IMR-90 (cell line): ENCODE measurements around the gene B4GALNT3. TPM values are rescaled to one million over a fixed set of nuclear protein-coding genes. Genes with fewer than 3 reads are reported as not detected.

Experiments used
- ATAC-seq: fragments of 200-7000 bp; cut with Tn5 transposase; 2 replicates; pipeline ENCODE4 v1.9.1; 2020; ENCODE audit warnings: low read depth, mild to moderate bottlenecking, moderate library complexity
- BruUV-seq: library from RNA; stranded (reverse); fragments of 400-500 nt; replicated peaks from 2 replicates; lab custom pipeline; 2021; lab: Mats Ljungman, UMichigan
- CTCF ChIA-PET: fragments of 300-600 bp; formaldehyde crosslinking; extraction: SDS; loops from one replicate; lab custom pipeline; 2021; ENCODE audit warnings: antibody characterized with exemption; lab: Yijun Ruan, JAX
- POLR2A ChIA-PET: fragments of 300-600 bp; sonication (Branson Sonifier 250); formaldehyde crosslinking; loops from one replicate; lab custom pipeline; 2022; ENCODE audit warnings: antibody characterized with exemption; ENCODE audit not compliant: unreplicated experiment; lab: Charles Lee
- DNase-seq: peaks from one replicate; pipeline ENCODE4 v3.0.0; 2013
- H2AFZ ChIP-seq: replicated peaks from 2 replicates; pipeline ENCODE3; 2013; ENCODE audit warnings: low read length, mild to moderate bottlenecking; ENCODE audit not compliant: poor library complexity
- H2AK5ac ChIP-seq: 2 replicates; pipeline ENCODE4 v1.6.1; 2013; ENCODE audit warnings: low read depth, low read length, inconsistent platforms
- H2AK9ac ChIP-seq: replicated peaks from 2 replicates; pipeline ENCODE3; 2013; ENCODE audit warnings: mild to moderate bottlenecking, low read depth, low read length, moderate library complexity; ENCODE audit not compliant: poor library complexity
- H2BK120ac ChIP-seq: 2 replicates; pipeline ENCODE4 v1.6.1; 2013; ENCODE audit warnings: low read depth, low read length, inconsistent platforms
- H2BK15ac ChIP-seq: 3 replicates; pipeline ENCODE4 v1.6.1; 2013; ENCODE audit warnings: low read depth, low read length, inconsistent platforms
- H2BK20ac ChIP-seq: 2 replicates; pipeline ENCODE4 v1.6.1; 2013; ENCODE audit warnings: low read depth, mild to moderate bottlenecking, inconsistent platforms, low read length, moderate library complexity
- H2BK5ac ChIP-seq: 2 replicates; pipeline ENCODE4 v1.6.1; 2013; ENCODE audit warnings: mild to moderate bottlenecking, low read depth, low read length, inconsistent platforms; ENCODE audit not compliant: poor library complexity, severe bottlenecking
- H3K14ac ChIP-seq: replicated peaks from 2 replicates; pipeline ENCODE4 v1.6.1; 2013; ENCODE audit warnings: low read depth, low read length, inconsistent platforms
- H3K18ac ChIP-seq: 2 replicates; pipeline ENCODE4 v1.6.1; 2013; ENCODE audit warnings: low read depth, low read length, control low read depth
- H3K23ac ChIP-seq: 2 replicates; pipeline ENCODE4 v1.6.1; 2013; ENCODE audit warnings: low read depth, low read length, inconsistent platforms
- H3K27ac ChIP-seq: 2 replicates; pipeline ENCODE4 v1.5.1; 2013; ENCODE audit warnings: mild to moderate bottlenecking, control low read depth, low read length; ENCODE audit not compliant: insufficient read depth
- H3K27me3 ChIP-seq: 2 replicates; pipeline ENCODE4 v1.6.1; 2013; ENCODE audit warnings: low read length; ENCODE audit not compliant: control insufficient read depth, insufficient read depth
- H3K36me3 ChIP-seq: 2 replicates; pipeline ENCODE4 v1.6.1; 2013; ENCODE audit warnings: low read length, mixed read lengths; ENCODE audit not compliant: control insufficient read depth, insufficient read depth
- H3K4ac ChIP-seq: 2 replicates; pipeline ENCODE4 v1.6.1; 2013; ENCODE audit warnings: low read depth, low read length, inconsistent platforms
- H3K4me1 ChIP-seq: 2 replicates; pipeline ENCODE4 v1.6.1; 2013; ENCODE audit warnings: low read length, mixed read lengths; ENCODE audit not compliant: control insufficient read depth, insufficient read depth
- H3K4me2 ChIP-seq: 2 replicates; pipeline ENCODE4 v1.6.1; 2013; ENCODE audit warnings: low read depth, mild to moderate bottlenecking, control low read depth, low read length, moderate library complexity
- H3K4me3 ChIP-seq: 2 replicates; pipeline ENCODE4 v1.5.1; 2013; ENCODE audit warnings: low read depth, mild to moderate bottlenecking, control low read depth, low read length, moderate library complexity; ENCODE audit not compliant: insufficient read depth
- H3K56ac ChIP-seq: 2 replicates; pipeline ENCODE4 v1.6.1; 2013; ENCODE audit warnings: low read length, inconsistent platforms; ENCODE audit not compliant: insufficient read depth; ENCODE audit errors: extremely low read depth
- H3K79me1 ChIP-seq, 2 experiments: 2 replicates each; pipeline ENCODE4 v1.6.1; 2013; ENCODE audit warnings: low read length in 2 of 2, inconsistent platforms in 1 of 2, low read depth in 1 of 2
- H3K9ac ChIP-seq: 2 replicates; pipeline ENCODE4 v1.6.1; 2013; ENCODE audit warnings: low read depth, low read length, control low read depth
- H3K9me1 ChIP-seq: 2 replicates; pipeline ENCODE4 v1.6.1; 2013; ENCODE audit warnings: low read length, inconsistent platforms; ENCODE audit not compliant: insufficient read depth
- H3K9me3 ChIP-seq: 2 replicates; pipeline ENCODE4 v1.6.1; 2013; ENCODE audit warnings: low read length; ENCODE audit not compliant: control insufficient read depth, insufficient read depth
- H4K20me1 ChIP-seq: 2 replicates; pipeline ENCODE4 v1.6.1; 2013; ENCODE audit warnings: low read length, inconsistent platforms; ENCODE audit not compliant: insufficient read depth
- H4K5ac ChIP-seq: 2 replicates; pipeline ENCODE4 v1.6.1; 2013; ENCODE audit warnings: mild to moderate bottlenecking, low read depth, low read length, control low read depth
- H4K8ac ChIP-seq, 2 experiments: 2 replicates each; pipeline ENCODE4 v1.6.1; 2013; ENCODE audit warnings: low read depth in 2 of 2, low read length in 2 of 2, control low read depth in 1 of 2, inconsistent platforms in 1 of 2
- H4K91ac ChIP-seq: 2 replicates; pipeline ENCODE4 v1.6.1; 2013; ENCODE audit warnings: low read depth, low read length, inconsistent platforms; ENCODE audit not compliant: insufficient read depth
- BHLHE40 ChIP-seq: fragments of 150-350 bp; IDR thresholded peaks from 2 replicates; pipeline ENCODE4 v1.6.1; 2016; ENCODE audit warnings: mild to moderate bottlenecking, low read depth, low read length
- CEBPB ChIP-seq: IDR thresholded peaks from 2 replicates; pipeline ENCODE4 v1.6.1; 2012; ENCODE audit warnings: low read depth, low read length, improper control_type of control experiment
- CHD1 ChIP-seq: IDR thresholded peaks from 2 replicates; pipeline ENCODE4 v1.6.1; 2012; ENCODE audit warnings: low read depth, low read length, improper control_type of control experiment
- CTCF ChIP-seq: conservative IDR thresholded peaks from 2 replicates; pipeline ENCODE4 v1.5.1; 2012; ENCODE audit warnings: mild to moderate bottlenecking, low read depth, low read length, improper control_type of control experiment
- FOS ChIP-seq: fragments of 150-350 bp; IDR thresholded peaks from 2 replicates; pipeline ENCODE4 v1.6.1; 2016; ENCODE audit warnings: low read depth, low read length
- MAFK ChIP-seq: IDR thresholded peaks from 2 replicates; pipeline ENCODE4 v1.6.1; 2012; ENCODE audit warnings: low read depth, low read length, improper control_type of control experiment
- MAZ ChIP-seq: IDR thresholded peaks from 2 replicates; pipeline ENCODE4 v1.6.1; 2012; ENCODE audit warnings: low read depth, mild to moderate bottlenecking, low read length, improper control_type of control experiment, moderate library complexity, borderline replicate concordance
- MXI1 ChIP-seq: IDR thresholded peaks from 2 replicates; pipeline ENCODE4 v1.6.1; 2012; ENCODE audit warnings: low read depth, mild to moderate bottlenecking, low read length, moderate library complexity, borderline replicate concordance
- NFE2L2 ChIP-seq: fragments of 150-350 bp; IDR thresholded peaks from 2 replicates; pipeline ENCODE4 v1.6.1; 2016; ENCODE audit warnings: low read depth, mild to moderate bottlenecking, low read length
- POLR2A ChIP-seq: IDR thresholded peaks from 2 replicates; pipeline ENCODE4 v1.6.1; 2012; ENCODE audit warnings: mild to moderate bottlenecking, low read depth, low read length
- RAD21 ChIP-seq: IDR thresholded peaks from 2 replicates; pipeline ENCODE4 v1.6.1; 2012; ENCODE audit warnings: low read length, improper control_type of control experiment
- RCOR1 ChIP-seq: IDR thresholded peaks from 2 replicates; pipeline ENCODE4 v1.6.1; 2012; ENCODE audit warnings: mild to moderate bottlenecking, low read length, improper control_type of control experiment; ENCODE audit not compliant: insufficient replicate concordance
- RFX5 ChIP-seq: IDR thresholded peaks from 2 replicates; pipeline ENCODE4 v1.8.0; 2012; ENCODE audit warnings: low read depth, mild to moderate bottlenecking, low read length, moderate library complexity
- SMC3 ChIP-seq: fragments of 150-350 bp; IDR thresholded peaks from 2 replicates; pipeline ENCODE4 v1.6.1; 2016; ENCODE audit warnings: low read depth, mild to moderate bottlenecking, antibody characterized with exemption, low read length, moderate library complexity
- WGBS, 2 experiments: methylation state at CpG; one replicate each; pipeline versions ENCODE4 v1.1.5 to v1.1.7; 2013; ENCODE audit warnings: missing lambda C conversion rate in 2 of 2; ENCODE audit not compliant: insufficient read length in 1 of 2; ENCODE audit errors: extremely low coverage in 2 of 2; 5-methylcytosine and 5-hydroxymethylcytosine counted together
- dilution Hi-C: fragments of 300-500 bp; cut with HindIII; formaldehyde crosslinking; loops from one replicate; pipeline ENCODE4 v1.14.3; 2018; ENCODE audit warnings: low sequenced_read_pairs; ENCODE audit not compliant: unreplicated experiment
- in situ Hi-C: fragments of 300-500 bp; cut with MboI; formaldehyde crosslinking; loops from 3 replicates; pipeline ENCODE4 v1.14.3; 2019; ENCODE audit warnings: low sequenced_read_pairs, inconsistent platforms, mixed read lengths
- intact Hi-C: fragments of 100-400 bp; cut with micrococcal nuclease; formaldehyde crosslinking; loops from 2 replicates; pipeline ENCODE4 v1.10.0; 2022
- polyA plus RNA-seq, 3 experiments: library from polyadenylated mRNA; depleted of rRNA; stranded (reverse); fragments of >200 nt; gene quantifications; 2 replicates each; pipeline ENCODE4 v1.2.3, GENCODE V29; 2012; ENCODE audit warnings: low replicate concordance in 1 of 3
- total RNA-seq: library from RNA; depleted of rRNA; stranded (reverse); fragments of >200 nt; gene quantifications from 2 replicates; pipeline ENCODE4 v1.2.3, GENCODE V29; 2012
- TF ChIP-seq, protein P1 (sequence below): fragments of 150-350 bp; IDR thresholded peaks from 2 replicates; pipeline ENCODE4 v1.6.1; 2016; ENCODE audit warnings: low read depth, mild to moderate bottlenecking, low read length, moderate library complexity, borderline replicate concordance
- TF ChIP-seq, protein P2 (sequence below): fragments of 150-350 bp; IDR thresholded peaks from 2 replicates; pipeline ENCODE4 v1.6.1; 2017; ENCODE audit warnings: mild to moderate bottlenecking, antibody characterized with exemption, low read length, low read depth

The B4GALNT3 gene
- total and polyA plus RNA-seq, 2 of the 4 experiments (the other 2 are of a cell fraction) = not detected

DNA sequence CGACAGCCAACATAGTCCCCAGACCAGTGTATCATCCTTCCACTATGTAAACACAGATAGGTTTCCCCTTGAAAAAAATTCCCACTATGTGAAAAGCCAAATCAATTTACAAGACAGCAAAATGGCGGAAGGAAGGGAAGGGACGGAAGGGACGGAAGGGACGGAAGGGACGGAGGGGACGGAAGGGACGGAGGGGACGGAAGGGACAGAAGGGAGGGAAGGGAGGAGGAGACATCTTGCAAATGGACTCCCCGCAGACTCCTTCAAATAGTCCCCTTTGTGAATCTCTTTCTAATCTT lies 128.2 kb downstream of the B4GALNT3 start:
- Histone ChIP-seq H3K9me1 (no peaks in the 10 kb centered on the region), H3K4me3 (no peak overlapping the region), H3K4me2 (no peak overlapping the region), H3K18ac (no peak overlapping the region), H4K20me1 (no peaks in the 10 kb centered on the region), H3K36me3 (no peaks in the 10 kb centered on the region), H3K27me3 (peaks cover 41% of the 10 kb centered on the region), H3K9ac (no peak overlapping the region), H2BK20ac (no peak overlapping the region), H3K4ac (no peak overlapping the region), H2BK5ac (no peak overlapping the region), H2BK15ac (no peak overlapping the region), H2AK9ac (no peak overlapping the region), H3K9me3 (peaks cover 5% of the 10 kb centered on the region; the same call in 1 of the 2 replicates), H3K79me1 (no peaks in the 10 kb centered on the region), H4K91ac (no peak overlapping the region), H2BK120ac (no peak overlapping the region), H3K4me1 (no peaks in the 10 kb centered on the region), H3K56ac (no peak overlapping the region), H2AFZ (no peak overlapping the region), H3K27ac (no peak overlapping the region), H4K5ac (no peak overlapping the region), H3K23ac (no peak overlapping the region), H3K14ac (no peak overlapping the region), H2AK5ac (no peak overlapping the region), H4K8ac (no peak overlapping the region)
- BruUV-seq = no TSS peak
- ChIA-PET POLR2A (no interaction called here), CTCF (no interaction called here)
- no CpG with 5 or more reads among the region's 10 CpGs for WGBS, 2 experiments
- ATAC-seq = no peak
- in situ Hi-C loops (no loop called here), dilution Hi-C loops (no loop called here), intact Hi-C loops (no loop called here)
- TF ChIP-seq SMC3 (no peak), MAZ (no peak), MXI1 (no peak), BHLHE40 (no peak), RAD21 (no peak), NFE2L2 (no peak), RFX5 (no peak), CTCF (no peak), FOS (no peak), POLR2A (no peak), CEBPB (no peak), CHD1 (no peak), MAFK (no peak), RCOR1 (no peak)
- TF ChIP-seq, protein P1, sequence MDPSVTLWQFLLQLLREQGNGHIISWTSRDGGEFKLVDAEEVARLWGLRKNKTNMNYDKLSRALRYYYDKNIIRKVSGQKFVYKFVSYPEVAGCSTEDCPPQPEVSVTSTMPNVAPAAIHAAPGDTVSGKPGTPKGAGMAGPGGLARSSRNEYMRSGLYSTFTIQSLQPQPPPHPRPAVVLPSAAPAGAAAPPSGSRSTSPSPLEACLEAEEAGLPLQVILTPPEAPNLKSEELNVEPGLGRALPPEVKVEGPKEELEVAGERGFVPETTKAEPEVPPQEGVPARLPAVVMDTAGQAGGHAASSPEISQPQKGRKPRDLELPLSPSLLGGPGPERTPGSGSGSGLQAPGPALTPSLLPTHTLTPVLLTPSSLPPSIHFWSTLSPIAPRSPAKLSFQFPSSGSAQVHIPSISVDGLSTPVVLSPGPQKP = no peak
- TF ChIP-seq, protein P2, sequence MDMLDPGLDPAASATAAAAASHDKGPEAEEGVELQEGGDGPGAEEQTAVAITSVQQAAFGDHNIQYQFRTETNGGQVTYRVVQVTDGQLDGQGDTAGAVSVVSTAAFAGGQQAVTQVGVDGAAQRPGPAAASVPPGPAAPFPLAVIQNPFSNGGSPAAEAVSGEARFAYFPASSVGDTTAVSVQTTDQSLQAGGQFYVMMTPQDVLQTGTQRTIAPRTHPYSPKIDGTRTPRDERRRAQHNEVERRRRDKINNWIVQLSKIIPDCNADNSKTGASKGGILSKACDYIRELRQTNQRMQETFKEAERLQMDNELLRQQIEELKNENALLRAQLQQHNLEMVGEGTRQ = no peak
- DNase-seq = no peak
